ENCODE data around the gene CLASRP. TPM values are rescaled to one million over a fixed set of nuclear protein-coding genes. Genes with fewer than 3 reads are reported as not detected.

CLASRP gene
- total RNA-seq, 1 donor from 2014 or later: 172 TPM

GRCh38 chr19:45040059-45040771 is 1.4 kb downstream of the CLASRP start:
- DNase-seq (no peak), ATAC-seq (ENCODE audit: low read depth) (no peak)
- Mint-ChIP-seq H3K27me3 (no peaks in the 10 kb centered on the region), H3K4me1 (peaks cover 44% of the 10 kb centered on the region), H3K9me3 (no peaks in the 10 kb centered on the region), H3K36me3 (ENCODE audit: low read depth) (peaks cover 84% of the 10 kb centered on the region), H3K27ac (peak overlapping the region; percentile 91), H3K4me3 (peak overlapping the region; percentile 98)
- no peak for TF ChIP-seq CTCF (IDR thresholded peaks at IDR 0.05)
- CTCF ChIA-PET: interaction anchor here (0.6 to 2.3 kb wide), 3 partner anchors 19 to 270 kb away, joined by 3 to 8 read pairs (median 5); no protein-coding TSS in a partner anchor
- intact Hi-C loops (cut with micrococcal nuclease): no loop called here
- POLR2A ChIA-PET: interaction anchor here (1.0 to 5.0 kb wide), 9 partner anchors 12 to 138 kb away, joined by 3 to 66 read pairs (median 9); partner anchors contain the start of genes CLPTM1, RELB and TRAPPC6A

DNA sequence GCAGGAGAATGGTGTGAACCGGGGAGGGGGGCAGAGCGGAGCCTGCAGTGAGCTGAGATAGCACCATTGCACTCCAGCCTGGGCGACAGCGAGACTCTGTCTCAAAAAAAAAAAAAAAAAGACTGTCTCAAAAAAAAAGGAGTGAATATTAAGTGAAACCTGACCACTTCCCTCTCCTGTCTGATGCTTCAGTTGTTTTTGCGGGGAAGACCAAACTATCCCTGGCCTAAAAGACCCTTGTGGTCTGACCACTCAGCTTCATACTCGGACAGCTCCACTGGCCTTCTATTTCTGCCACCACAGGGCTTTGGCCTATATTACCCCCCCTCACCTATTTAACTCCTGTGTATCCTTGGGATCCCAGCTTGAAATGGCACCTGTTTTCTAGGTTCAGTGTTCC is 2.3 kb downstream of the CLASRP start:
- H3K4me3 Mint-ChIP-seq: peak overlapping the region; percentile 98
- ChIA-PET CTCF (interaction anchor here (0.8 to 1.4 kb wide), 2 partner anchors 11 to 19 kb away, joined by 4 to 5 read pairs; no protein-coding TSS in a partner anchor), POLR2A (interaction anchor here (0.7 to 5.0 kb wide), 4 partner anchors 11 to 122 kb away, joined by 5 to 66 read pairs (median 22); partner anchors contain the start of gene RELB)
- intact Hi-C loops (cut with micrococcal nuclease): no loop called here
- no peaks in the 10 kb centered on the region for H3K27me3 Mint-ChIP-seq
- H3K4me1 Mint-ChIP-seq: peaks cover 53% of the 10 kb centered on the region
- TF ChIP-seq CTCF (IDR thresholded peaks at IDR 0.05): no peak
- ATAC-seq (ENCODE audit: low read depth) (no peak), DNase-seq (no peak)
- no peaks in the 10 kb centered on the region for H3K9me3 Mint-ChIP-seq
- H3K36me3 Mint-ChIP-seq (ENCODE audit: low read depth): peaks cover 84% of the 10 kb centered on the region
- peak overlapping the region; percentile 72 for H3K27ac Mint-ChIP-seq

DNA sequence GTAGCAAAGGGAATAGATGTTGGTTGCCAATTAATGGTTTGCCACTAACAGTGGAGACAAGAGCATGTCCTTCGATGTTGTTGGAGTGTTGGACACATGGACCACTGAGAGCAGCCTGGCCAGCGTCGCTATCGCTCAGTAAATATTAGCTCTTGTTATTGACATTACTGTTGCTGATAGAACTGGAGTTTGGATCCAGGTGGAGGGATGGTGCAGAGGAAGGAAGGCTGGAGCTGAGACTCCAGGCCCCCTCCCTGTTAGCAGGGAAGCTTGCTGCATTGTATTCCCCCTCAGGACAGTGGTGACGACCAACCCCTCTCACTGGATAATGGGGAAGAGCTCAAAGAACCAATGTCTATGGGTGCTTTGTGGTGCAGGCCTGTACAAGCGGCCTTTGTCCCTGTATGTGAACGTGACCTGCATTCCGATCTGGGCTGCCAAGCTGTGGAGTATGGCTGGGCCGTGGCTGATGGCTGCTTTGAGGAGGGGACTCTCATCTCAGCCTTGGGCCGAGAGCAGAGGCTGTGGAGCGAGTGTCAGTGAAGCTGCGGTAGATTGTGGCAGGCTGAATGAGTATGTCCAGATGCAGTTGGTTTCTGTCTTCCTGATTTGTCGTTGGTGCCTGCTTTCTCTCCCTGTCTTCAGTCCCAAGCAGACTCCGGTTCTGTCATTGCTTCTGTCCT is 7.0 kb downstream of the CLASRP start:
- POLR2A ChIA-PET: interaction anchor here (0.6 to 1.4 kb wide), 7 partner anchors 14 to 542 kb away, joined by 3 to 6 read pairs (median 4); no protein-coding TSS in a partner anchor
- no peak for DNase-seq
- no peak overlapping the region for H3K4me3 Mint-ChIP-seq

DNA sequence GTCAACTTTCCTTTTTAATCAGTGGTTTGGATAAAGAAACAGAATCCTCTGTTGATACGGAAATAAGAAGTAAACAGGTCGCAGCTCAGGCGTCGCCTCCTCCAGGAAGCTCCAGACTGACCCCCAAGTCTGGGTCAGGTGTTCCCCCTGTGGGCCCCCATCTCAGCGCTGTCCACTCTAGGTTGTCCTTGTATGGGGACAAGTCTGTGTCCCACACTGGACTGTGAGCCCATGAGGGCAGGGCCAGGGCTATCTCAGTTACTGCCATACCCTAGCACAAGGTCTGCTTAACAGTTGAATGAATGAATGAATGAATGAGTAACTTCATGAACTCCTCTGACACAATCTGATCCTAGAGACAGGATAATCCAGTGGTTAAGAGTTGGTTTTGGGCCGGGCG is 7.5 kb downstream of the CLASRP start:
- H3K36me3 Mint-ChIP-seq (ENCODE audit: low read depth): peaks cover 59% of the 10 kb centered on the region
- peak overlapping the region; percentile 91 for H3K27ac Mint-ChIP-seq
- no peaks in the 10 kb centered on the region for H3K9me3 Mint-ChIP-seq
- TF ChIP-seq CTCF (IDR thresholded peaks at IDR 0.05): no peak
- no peaks in the 10 kb centered on the region for H3K27me3 Mint-ChIP-seq
- DNase-seq (no peak), ATAC-seq (ENCODE audit: low read depth) (no peak)
- intact Hi-C loops (cut with micrococcal nuclease): no loop called here
- H3K4me3 Mint-ChIP-seq: no peak overlapping the region
- POLR2A ChIA-PET: interaction anchor here (0.6 to 1.6 kb wide), 7 partner anchors 10 to 541 kb away, joined by 3 to 7 read pairs (median 5); no protein-coding TSS in a partner anchor
- CTCF ChIA-PET: interaction anchor here (1.3 to 3.1 kb wide), 2 partner anchors 13 to 57 kb away, joined by 3 to 11 read pairs; no protein-coding TSS in a partner anchor
- peaks cover 77% of the 10 kb centered on the region for H3K4me1 Mint-ChIP-seq

More for the DNA sequence above, 7.0 kb downstream of the CLASRP start:
- Mint-ChIP-seq H3K27ac (peak overlapping the region; percentile 91), H3K27me3 (no peaks in the 10 kb centered on the region), H3K36me3 (ENCODE audit: low read depth) (peaks cover 63% of the 10 kb centered on the region), H3K9me3 (no peaks in the 10 kb centered on the region), H3K4me1 (peaks cover 77% of the 10 kb centered on the region)
- no peak for TF ChIP-seq CTCF (IDR thresholded peaks at IDR 0.05)
- intact Hi-C loops (cut with micrococcal nuclease): no loop called here
- ATAC-seq (ENCODE audit: low read depth): no peak
- CTCF ChIA-PET: interaction anchor here (1.3 to 3.1 kb wide), 2 partner anchors 13 to 56 kb away, joined by 3 to 11 read pairs; no protein-coding TSS in a partner anchor

All from activated B cell treated with CpG ODN at 0.5 μM for 24 hours (primary cell).